Left lobe of liver (tissue), 2 donors: ENCODE data around the gene P4HA2. TPM values are rescaled to one million over a fixed set of nuclear protein-coding genes. Genes with fewer than 3 reads are reported as not detected.

Experiments used
- ATAC-seq: fragments of 200-7000 bp; cut with Tn5 transposase; one replicate; pipeline ENCODE4 v1.9.1; 2020; ENCODE audit warnings: mild to moderate bottlenecking, moderate library complexity
- DNase-seq: peaks from one replicate; pipeline ENCODE4 v3.0.0-alpha.2; 2020; ENCODE audit warnings: low spot score
- total RNA-seq: library from RNA; stranded (reverse); gene quantifications from one replicate; pipeline ENCODE4 v1.2.1, GENCODE V29; 2021
- donor health status: DM: no; HTN: no; CAD: no; lungs with moderate emphysema.
- donor health status: DM: no; HTN: yes; CAD: no.

The P4HA2 gene
- total RNA-seq, 1 donor from 2014 or later = 13.8 TPM

- ATAC-seq (no peak), DNase-seq (no peak)
Observed at GRCh38 chr5:132226516-132227234, 978 bp downstream of the P4HA2 start.

- DNase-seq (peak; percentile 47), ATAC-seq (no peak)
Observed at GRCh38 chr5:132225165-132226032, 2.3 kb downstream of the P4HA2 start.

GRCh38 chr5:132224716-132225115 is 2.9 kb downstream of the P4HA2 start:
- no peak for ATAC-seq

GRCh38 chr5:132223861-132224260 is 3.8 kb downstream of the P4HA2 start:
- ATAC-seq = no peak
- DNase-seq = no peak

More at GRCh38 chr5:132224716-132225115, 2.9 kb downstream of the P4HA2 start:
- no peak for DNase-seq

- no peak for ATAC-seq
- no peak for DNase-seq
Observed at GRCh38 chr5:132222649-132223038, 5.0 kb downstream of the P4HA2 start.

GRCh38 chr5:132221781-132222648 is 5.6 kb downstream of the P4HA2 start:
- ATAC-seq (no peak), DNase-seq (no peak)

GRCh38 chr5:132220491-132220890 is 7.2 kb downstream of the P4HA2 start:
- no peak for ATAC-seq
- DNase-seq = no peak

- ATAC-seq = no peak
- no peak for DNase-seq
Observed at GRCh38 chr5:132219981-132220380, 7.7 kb downstream of the P4HA2 start.

GRCh38 chr5:132219289-132219970 is 8.2 kb downstream of the P4HA2 start:
- DNase-seq (no peak), ATAC-seq (no peak)

- no peak for ATAC-seq
Observed at GRCh38 chr5:132218321-132218720, 9.3 kb downstream of the P4HA2 start.

GRCh38 chr5:132215329-132215728 is 12.3 kb downstream of the P4HA2 start:
- ATAC-seq = peak; percentile 76
- peak; percentile 61 for DNase-seq

More at GRCh38 chr5:132218321-132218720, 9.3 kb downstream of the P4HA2 start:
- DNase-seq = no peak

GRCh38 chr5:132214491-132214890 is 13.2 kb downstream of the P4HA2 start:
- ATAC-seq (no peak), DNase-seq (no peak)

- ATAC-seq (no peak), DNase-seq (no peak)
Observed at GRCh38 chr5:132213666-132214065, 14.0 kb downstream of the P4HA2 start.

GRCh38 chr5:132211787-132212186 is 15.9 kb downstream of the P4HA2 start:
- ATAC-seq (no peak), DNase-seq (no peak)

GRCh38 chr5:132210944-132211343 is 16.7 kb downstream of the P4HA2 start:
- no peak for ATAC-seq
- DNase-seq = no peak

- DNase-seq = no peak
- no peak for ATAC-seq
Observed at GRCh38 chr5:132209901-132210545, 17.6 kb downstream of the P4HA2 start.

GRCh38 chr5:132209131-132209530 is 18.5 kb downstream of the P4HA2 start:
- DNase-seq = no peak
- ATAC-seq = no peak

GRCh38 chr5:132207778-132208177 is 19.9 kb downstream of the P4HA2 start:
- no peak for ATAC-seq

GRCh38 chr5:132206782-132207181 is 20.9 kb downstream of the P4HA2 start:
- no peak for DNase-seq
- ATAC-seq = no peak

More at GRCh38 chr5:132207778-132208177, 19.9 kb downstream of the P4HA2 start:
- DNase-seq = no peak
